Measurements from ENCODE around the gene ARHGAP35.

- TF ChIP-seq CTCF (IDR thresholded peaks at IDR 0.05) (no peak), POLR2A (IDR thresholded peaks at IDR 0.05; ENCODE audit: low read depth) (no peak)
Observed at GRCh38 chr19:46862503-46862834, 1.7 kb downstream of the ARHGAP35 start.

Data from esophagus muscularis mucosa (tissue), 3 donors.